Measurements from ENCODE around the gene FARP2.

- TF ChIP-seq CTCF (IDR thresholded peaks at IDR 0.05; ENCODE audit: low read depth, low read length, missing input control) (peak; percentile 8), RAD21 (IDR thresholded peaks at IDR 0.05) (no peak), JUND (IDR thresholded peaks at IDR 0.05) (no peak), TAF1 (conservative IDR thresholded peaks at IDR 0.05) (no peak), HNF4A (conservative IDR thresholded peaks at IDR 0.05) (no peak), EGR1 (IDR thresholded peaks at IDR 0.05; ENCODE audit: low read depth in 2 of 2) (no peak), ZBTB33 (IDR thresholded peaks at IDR 0.05) (no peak)
These were observed 151.6 kb downstream of the FARP2 start for GRCh38 chr2:241507430-241508239.

Data from liver (tissue), 3 donors.